Tibial artery (tissue), 4 donors: ENCODE measurements around the gene DLG3.

Source experiments
- DNase-seq, 2 donors: peaks; one replicate each; pipeline ENCODE4 v3.0.0-alpha.2; 2019
- H3K27ac ChIP-seq, 2 donors: fragments of 200-600 bp; sonication (generic) in 1 of 2; 1 replicate in 1 of 2; 2 replicates in 1 of 2; pipeline ENCODE4 v1.5.1; 2018 to 2019; ENCODE audit warnings: mild to moderate bottlenecking in 1 of 2
- H3K27me3 ChIP-seq, 2 donors: fragments of 200-600 bp; sonication (generic) in 1 of 2; one replicate each; pipeline versions ENCODE4 v1.5.1 to v1.6.0; 2016 to 2019
- H3K36me3 ChIP-seq, 3 donors: fragments of 200-600 bp; sonication (generic) in 2 of 3; one replicate each; pipeline ENCODE4 v1.5.1; 2016 to 2019; ENCODE audit warnings: mild to moderate bottlenecking in 2 of 3
- H3K4me1 ChIP-seq, 4 donors: fragments of 200-600 bp; sonication (generic) in 2 of 4; 1 replicate in 3 of 4; 2 replicates in 1 of 4; pipeline ENCODE4 v1.5.1; 2016 to 2019
- H3K4me3 ChIP-seq, 2 donors: fragments of 200-600 bp; sonication (generic) in 1 of 2; 1 replicate in 1 of 2; 2 replicates in 1 of 2; pipeline ENCODE4 v1.5.1; 2018 to 2019; ENCODE audit warnings: mild to moderate bottlenecking in 2 of 2
- H3K9me3 ChIP-seq, 3 donors: fragments of 200-600 bp; sonication (generic) in 1 of 3; one replicate each; pipeline ENCODE4 v1.5.1; 2016 to 2019
- CTCF ChIP-seq, 2 experiments: fragments of 200-600 bp in 1 of 2; fragments of 450-650 bp in 1 of 2; IDR thresholded peaks; one replicate each; pipeline ENCODE4 v1.5.1; 2017 to 2019; ENCODE audit warnings: antibody characterized with exemption in 2 of 2, mild to moderate bottlenecking in 1 of 2, moderate library complexity in 1 of 2
- intact Hi-C: fragments of 100-400 bp; cut with DNase I; formaldehyde crosslinking; loops from one replicate; pipeline ENCODE4 v1.15.0; 2023; ENCODE audit warnings: low total_unique reads

Gene DLG3

GRCh38 chrX:70449457-70449966 is 4.9 kb downstream of the DLG3 start:
- no peak for TF ChIP-seq CTCF (IDR thresholded peaks at IDR 0.05)
- intact Hi-C loops, result loop anchor here (5.0 kb wide), 1 partner anchor 53 kb away; no protein-coding TSS in a partner anchor

GRCh38 chrX:70452143-70452733 is 7.6 kb downstream of the DLG3 start:
- peak; percentile 49 to 68 for DNase-seq
- Histone ChIP-seq H3K9me3 (no peaks in the 10 kb centered on the region), H3K4me1 (peaks cover 0 to 28% (median 10%) of the 10 kb centered on the region in 4 donors), H3K27ac (peak overlapping the region; percentile 66 to 91), H3K4me3 (peak overlapping the region; percentile 63 to 70), H3K27me3 (no peaks in the 10 kb centered on the region), H3K36me3 (no peaks in the 10 kb centered on the region)
- intact Hi-C loops, result loop anchor here (10.0 kb wide), 1 partner anchor 103 kb away; no protein-coding TSS in a partner anchor
- peak; percentile 60 for TF ChIP-seq CTCF (IDR thresholded peaks at IDR 0.05)

More at GRCh38 chrX:70449457-70449966, 4.9 kb downstream of the DLG3 start:
- peaks cover 0 to 8% of the 10 kb centered on the region in 2 donors for H3K27me3 ChIP-seq
- DNase-seq, result no peak
- H3K4me3 ChIP-seq, result no peak overlapping the region
- no peaks in the 10 kb centered on the region for H3K9me3 ChIP-seq
- H3K36me3 ChIP-seq, result no peaks in the 10 kb centered on the region
- H3K4me1 ChIP-seq, result peaks cover 0 to 24% (median 15%) of the 10 kb centered on the region in 4 donors
- no peak overlapping the region for H3K27ac ChIP-seq

GRCh38 chrX:70453024-70453618 is 8.5 kb downstream of the DLG3 start:
- Histone ChIP-seq H3K9me3 (no peaks in the 10 kb centered on the region), H3K27me3 (no peaks in the 10 kb centered on the region), H3K27ac (peak overlapping the region in 1 of 2 donors; percentile 91), H3K4me3 (peak overlapping the region; percentile 63 to 70), H3K4me1 (peaks cover 0 to 28% (median 10%) of the 10 kb centered on the region in 4 donors), H3K36me3 (no peaks in the 10 kb centered on the region)
- intact Hi-C loops, result loop anchor here (10.0 kb wide), 1 partner anchor 102 kb away; no protein-coding TSS in a partner anchor
- no peak for DNase-seq
- no peak for TF ChIP-seq CTCF (IDR thresholded peaks at IDR 0.05)

GRCh38 chrX:70454441-70455365 is 10.1 kb downstream of the DLG3 start:
- Histone ChIP-seq H3K4me3 (peak overlapping the region; percentile 56 to 63), H3K27me3 (no peaks in the 10 kb centered on the region), H3K9me3 (no peaks in the 10 kb centered on the region), H3K4me1 (peaks cover 0 to 28% (median 10%) of the 10 kb centered on the region in 4 donors), H3K36me3 (no peaks in the 10 kb centered on the region), H3K27ac (peak overlapping the region; percentile 89 to 91)
- intact Hi-C loops, result loop anchor here (10.0 kb wide), 1 partner anchor 100 kb away; no protein-coding TSS in a partner anchor
- peak; percentile 68 to 82 for TF ChIP-seq CTCF (IDR thresholded peaks at IDR 0.05)
- DNase-seq, result peak; percentile 51 to 78
